ENCODE data around the gene ANAPC5.

The ANAPC5 gene

GRCh38 chr12:121296618-121297434, 55.4 kb downstream of the ANAPC5 start, which contains the start of gene CAMKK2:
CAMKK2 (minus strand) TSS chr12:121296709; CDS start chr12:121274526, 22,183 bp downstream.
- no peaks in the 10 kb centered on the region for H3K9me2 ChIP-seq (replicated peaks; ENCODE audit: insufficient read depth, low read length)
- TF ChIP-seq, protein P1, sequence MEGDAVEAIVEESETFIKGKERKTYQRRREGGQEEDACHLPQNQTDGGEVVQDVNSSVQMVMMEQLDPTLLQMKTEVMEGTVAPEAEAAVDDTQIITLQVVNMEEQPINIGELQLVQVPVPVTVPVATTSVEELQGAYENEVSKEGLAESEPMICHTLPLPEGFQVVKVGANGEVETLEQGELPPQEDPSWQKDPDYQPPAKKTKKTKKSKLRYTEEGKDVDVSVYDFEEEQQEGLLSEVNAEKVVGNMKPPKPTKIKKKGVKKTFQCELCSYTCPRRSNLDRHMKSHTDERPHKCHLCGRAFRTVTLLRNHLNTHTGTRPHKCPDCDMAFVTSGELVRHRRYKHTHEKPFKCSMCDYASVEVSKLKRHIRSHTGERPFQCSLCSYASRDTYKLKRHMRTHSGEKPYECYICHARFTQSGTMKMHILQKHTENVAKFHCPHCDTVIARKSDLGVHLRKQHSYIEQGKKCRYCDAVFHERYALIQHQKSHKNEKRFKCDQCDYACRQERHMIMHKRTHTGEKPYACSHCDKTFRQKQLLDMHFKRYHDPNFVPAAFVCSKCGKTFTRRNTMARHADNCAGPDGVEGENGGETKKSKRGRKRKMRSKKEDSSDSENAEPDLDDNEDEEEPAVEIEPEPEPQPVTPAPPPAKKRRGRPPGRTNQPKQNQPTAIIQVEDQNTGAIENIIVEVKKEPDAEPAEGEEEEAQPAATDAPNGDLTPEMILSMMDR (IDR thresholded peaks at IDR 0.05; ENCODE audit: insufficient read depth, low read length, poor library complexity, severe bottlenecking), result peak; percentile 12
- TF ChIP-seq EZH2phosphoT487 (conservative IDR thresholded peaks at IDR 0.05; ENCODE audit: low read length), result no peak
- no peaks in the 10 kb centered on the region for H3K9me3 ChIP-seq (ENCODE audit: insufficient read depth, low read length)
- H4K20me1 ChIP-seq (ENCODE audit: low read depth, low read length), result no peaks in the 10 kb centered on the region
- H3F3A ChIP-seq (ENCODE audit: insufficient read depth), result peaks cover 3% of the 10 kb centered on the region; the same call in 1 of the 2 replicates
- H3K27me3 ChIP-seq (ENCODE audit: low read length), result no peaks in the 10 kb centered on the region
- H3K36me3 ChIP-seq (ENCODE audit: low read length), result no peaks in the 10 kb centered on the region
- H3K4me3 ChIP-seq (ENCODE audit: insufficient read depth, low read length, poor library complexity, severe bottlenecking), result peak within 1 kb of the TSS; percentile 68
- H3K4me2 ChIP-seq (ENCODE audit: low read depth, low read length, poor library complexity, severe bottlenecking), result peak within 1 kb of the TSS; percentile 69
- peaks cover 35% of the 10 kb centered on the region for H3K79me2 ChIP-seq (ENCODE audit: insufficient read depth, low read length)
- H2AFZ ChIP-seq (ENCODE audit: low read depth, low read length, severe bottlenecking), result peak within 1 kb of the TSS; percentile 81
- H3K9ac ChIP-seq (ENCODE audit: low read length), result peak within 1 kb of the TSS; percentile 89
- peak within 1 kb of the TSS; percentile 66 for H3K27ac ChIP-seq (ENCODE audit: low read depth, low read length)

DNA sequence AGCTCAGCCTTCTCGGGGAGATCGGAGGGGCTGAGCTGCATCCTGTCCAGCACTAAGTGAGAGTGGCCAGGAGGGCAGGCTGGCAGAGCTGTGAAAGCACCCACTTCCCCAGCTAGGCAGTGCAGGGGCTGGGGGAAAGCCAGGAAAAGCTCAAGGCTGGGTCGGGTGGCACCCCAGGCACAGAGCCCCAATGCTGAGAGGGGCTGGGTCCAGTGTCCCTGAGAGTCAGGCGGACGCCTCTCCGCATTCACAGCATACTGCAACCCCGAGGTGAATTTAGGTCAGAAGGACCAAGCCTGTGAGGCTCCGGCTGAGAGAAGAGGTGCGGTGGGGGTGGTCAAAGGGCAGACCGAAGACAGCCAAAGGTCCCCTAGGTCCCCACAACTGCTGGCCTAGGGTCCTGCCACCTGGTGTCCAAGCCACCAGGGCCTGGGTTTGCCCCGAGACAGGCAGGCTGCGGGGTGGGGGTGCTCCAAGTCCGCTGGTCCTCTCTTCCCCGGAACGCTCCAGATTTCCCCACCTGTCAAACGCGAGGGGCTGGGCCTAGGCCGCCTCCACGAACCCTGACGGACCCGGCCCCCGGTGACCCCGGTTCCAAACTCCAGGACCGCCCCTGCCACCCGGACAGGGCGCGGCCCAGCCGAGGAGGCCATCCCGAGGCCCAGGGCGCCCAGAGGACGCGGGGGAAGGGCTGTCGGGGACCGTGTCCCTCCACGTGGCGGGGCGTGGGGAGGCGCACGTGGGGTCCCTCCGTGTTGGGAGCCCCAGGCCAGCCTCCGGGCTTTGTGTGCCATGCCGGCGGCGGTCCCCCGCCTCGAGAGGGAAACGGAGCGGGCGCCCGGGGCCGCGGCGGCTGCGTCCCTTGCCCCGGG, 56.2 kb downstream of the ANAPC5 start:
- Histone ChIP-seq H3K9me2 (replicated peaks; ENCODE audit: insufficient read depth, low read length) (no peaks in the 10 kb centered on the region), H3K4me2 (ENCODE audit: low read depth, low read length, poor library complexity, severe bottlenecking) (peak overlapping the region; percentile 69), H3K4me3 (ENCODE audit: insufficient read depth, low read length, poor library complexity, severe bottlenecking) (peak overlapping the region; percentile 68), H3K27me3 (ENCODE audit: low read length) (no peaks in the 10 kb centered on the region), H2AFZ (ENCODE audit: low read depth, low read length, severe bottlenecking) (peak overlapping the region; percentile 76), H3K79me2 (ENCODE audit: insufficient read depth, low read length) (peaks cover 40% of the 10 kb centered on the region), H3F3A (ENCODE audit: insufficient read depth) (peaks cover 3% of the 10 kb centered on the region; the same call in 1 of the 2 replicates), H3K27ac (ENCODE audit: low read depth, low read length) (peak overlapping the region; percentile 9), H3K9me3 (ENCODE audit: insufficient read depth, low read length) (no peaks in the 10 kb centered on the region), H4K20me1 (ENCODE audit: low read depth, low read length) (no peaks in the 10 kb centered on the region), H3K9ac (ENCODE audit: low read length) (peak overlapping the region; percentile 89), H3K36me3 (ENCODE audit: low read length) (no peaks in the 10 kb centered on the region)
- TF ChIP-seq EZH2phosphoT487 (conservative IDR thresholded peaks at IDR 0.05; ENCODE audit: low read length), result no peak

DNA sequence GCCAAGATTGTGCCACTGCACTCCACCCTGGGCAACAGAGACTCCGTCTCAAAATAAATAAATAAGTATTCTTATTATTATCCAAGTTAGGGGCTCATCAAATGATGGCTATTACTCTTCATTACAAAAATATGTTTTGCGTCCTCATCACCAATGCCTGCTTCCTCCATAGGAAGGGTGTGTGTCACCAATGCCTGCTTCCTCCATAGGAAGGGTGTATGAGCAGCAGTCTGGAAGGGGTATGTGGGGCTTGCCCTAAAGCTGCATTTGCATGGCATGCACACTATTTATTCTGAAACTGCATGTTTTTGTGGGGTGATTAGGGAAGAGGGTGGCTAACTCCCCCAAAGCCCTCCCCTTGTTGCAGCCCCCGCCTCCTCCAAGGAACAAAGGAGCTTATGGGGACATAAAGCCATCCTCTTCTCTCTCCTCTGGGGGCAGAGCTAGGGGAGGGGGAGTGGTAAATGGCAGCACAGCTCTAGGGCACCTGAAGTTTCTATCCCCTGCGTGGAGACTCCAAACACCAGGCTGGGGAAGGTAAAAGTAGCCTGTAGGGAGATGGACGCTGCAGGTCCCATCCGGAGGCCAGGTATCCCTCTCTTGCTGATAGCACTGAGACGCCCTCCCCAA, 57.0 kb downstream of the ANAPC5 start:
- no peak overlapping the region for H2AFZ ChIP-seq (ENCODE audit: low read depth, low read length, severe bottlenecking)
- no peaks in the 10 kb centered on the region for H3K27me3 ChIP-seq (ENCODE audit: low read length)
- H3K36me3 ChIP-seq (ENCODE audit: low read length), result no peaks in the 10 kb centered on the region
- H3K9ac ChIP-seq (ENCODE audit: low read length), result peak overlapping the region; percentile 89
- no peaks in the 10 kb centered on the region for H4K20me1 ChIP-seq (ENCODE audit: low read depth, low read length)
- peak overlapping the region; percentile 68 for H3K4me3 ChIP-seq (ENCODE audit: insufficient read depth, low read length, poor library complexity, severe bottlenecking)
- peaks cover 40% of the 10 kb centered on the region for H3K79me2 ChIP-seq (ENCODE audit: insufficient read depth, low read length)
- H3F3A ChIP-seq (ENCODE audit: insufficient read depth), result peaks cover 3% of the 10 kb centered on the region; the same call in 1 of the 2 replicates
- no peaks in the 10 kb centered on the region for H3K9me2 ChIP-seq (replicated peaks; ENCODE audit: insufficient read depth, low read length)
- peak overlapping the region; percentile 9; the same call in 1 of the 2 replicates for H3K27ac ChIP-seq (ENCODE audit: low read depth, low read length)
- peak overlapping the region; percentile 69 for H3K4me2 ChIP-seq (ENCODE audit: low read depth, low read length, poor library complexity, severe bottlenecking)
- H3K9me3 ChIP-seq (ENCODE audit: insufficient read depth, low read length), result no peaks in the 10 kb centered on the region
- TF ChIP-seq, protein P1 (IDR thresholded peaks at IDR 0.05; ENCODE audit: insufficient read depth, low read length, poor library complexity, severe bottlenecking), result no peak
- TF ChIP-seq EZH2phosphoT487 (conservative IDR thresholded peaks at IDR 0.05; ENCODE audit: low read length), result no peak

All from SU-DHL-6 (cell line).